Endodermal cell (in vitro differentiated cells): ENCODE measurements around the gene SYT1. TPM values are rescaled to one million over a fixed set of nuclear protein-coding genes. Genes with fewer than 3 reads are reported as not detected.

ENCODE experiments used
- DNase-seq: peaks from one replicate; pipeline ENCODE4 v3.0.0-alpha.2; 2017
- H3K27ac ChIP-seq: 2 replicates; pipeline ENCODE4 v1.5.1; 2013; ENCODE audit warnings: mild to moderate bottlenecking, low read depth, low read length, moderate library complexity
- H3K27me3 ChIP-seq: 2 replicates; pipeline ENCODE4 v1.6.1; 2013; ENCODE audit warnings: mild to moderate bottlenecking, low read length, moderate library complexity; ENCODE audit not compliant: insufficient read depth, control insufficient read depth, poor library complexity, severe bottlenecking
- H3K36me3 ChIP-seq: 2 replicates; pipeline ENCODE4 v1.7.0; 2013; ENCODE audit warnings: mild to moderate bottlenecking, low read length, moderate library complexity; ENCODE audit not compliant: control insufficient read depth, insufficient read depth
- H3K4me1 ChIP-seq: one replicate; pipeline ENCODE4 v1.7.0; 2013; ENCODE audit warnings: low read length; ENCODE audit not compliant: control insufficient read depth, insufficient read depth
- H3K4me3 ChIP-seq: 2 replicates; pipeline ENCODE4 v1.5.1; 2013; ENCODE audit warnings: mild to moderate bottlenecking, low read length, moderate library complexity
- H3K9ac ChIP-seq: 2 replicates; pipeline ENCODE4 v1.6.1; 2013; ENCODE audit warnings: mild to moderate bottlenecking, low read length, moderate library complexity; ENCODE audit not compliant: poor library complexity, severe bottlenecking; ENCODE audit errors: extremely low read depth
- H3K9me3 ChIP-seq: 2 replicates; pipeline ENCODE4 v1.6.1; 2013; ENCODE audit warnings: mild to moderate bottlenecking, low read length, moderate library complexity; ENCODE audit not compliant: control insufficient read depth
- H3K27ac Mint-ChIP-seq: 2 replicates; pipeline ENCODE4 v1.8.0; 2020; ENCODE audit warnings: mixed read lengths
- H3K27me3 Mint-ChIP-seq: 2 replicates; pipeline ENCODE4 v1.8.0; 2021; ENCODE audit warnings: mild to moderate bottlenecking, mixed read lengths; ENCODE audit not compliant: insufficient read depth
- H3K36me3 Mint-ChIP-seq: 2 replicates; pipeline ENCODE4 v1.8.0; 2020; ENCODE audit warnings: low read depth, mixed read lengths
- H3K4me1 Mint-ChIP-seq: 2 replicates; pipeline ENCODE4 v1.8.0; 2020; ENCODE audit warnings: mixed read lengths
- H3K4me3 Mint-ChIP-seq: 2 replicates; pipeline ENCODE4 v1.8.0; 2020; ENCODE audit warnings: mild to moderate bottlenecking, moderate library complexity, mixed read lengths
- H3K9me3 Mint-ChIP-seq: 2 replicates; pipeline ENCODE4 v1.8.0; 2020; ENCODE audit warnings: mild to moderate bottlenecking, mixed read lengths
- CTCF ChIP-seq: fragments of 200-600 bp; sonication (generic); conservative IDR thresholded peaks from 2 replicates; pipeline ENCODE4 v1.5.0; 2021; ENCODE audit warnings: antibody characterized with exemption, mild to moderate bottlenecking
- WGBS, 2 experiments: methylation state at CpG; one replicate each; pipeline versions ENCODE4 v1.1.5 to v1.1.7; 2013; ENCODE audit warnings: missing lambda C conversion rate in 2 of 2, mixed read lengths in 1 of 2; ENCODE audit not compliant: insufficient coverage in 1 of 2, insufficient read length in 1 of 2; 5-methylcytosine and 5-hydroxymethylcytosine counted together
- total RNA-seq, 2 donors: library from RNA; stranded (reverse); fragmentation: NEBNext Ultra II Directional in 1 of 2; extraction: Animal tissue kit (Norgen Biotek cat#: 25700) in 1 of 2; gene quantifications; 2 replicates in 1 of 2; 3 replicates in 1 of 2; pipeline ENCODE4 v1.2.1, GENCODE V29; 2021

Gene SYT1
- total RNA-seq, 2 donors from 2014 or later = 6.8 to 10.7 TPM

- Mint-ChIP-seq H3K9me3 (no peaks in the 10 kb centered on the region), H3K27me3 (no peaks in the 10 kb centered on the region), H3K4me1 (no peaks in the 10 kb centered on the region), H3K27ac (no peak overlapping the region), H3K36me3 (no peaks in the 10 kb centered on the region), H3K4me3 (no peak overlapping the region)
- no peaks in the 10 kb centered on the region for H3K36me3 ChIP-seq
- no peak overlapping the region for H3K4me3 ChIP-seq
- 89 to 92% methylated on average over 9 to 11 of the region's 11 CpGs for WGBS, 2 experiments
- TF ChIP-seq CTCF = no peak
- H3K4me1 ChIP-seq = no peaks in the 10 kb centered on the region
- no peak overlapping the region for H3K9ac ChIP-seq
- DNase-seq = no peak
- no peaks in the 10 kb centered on the region for H3K9me3 ChIP-seq
- H3K27ac ChIP-seq = no peak overlapping the region
- no peaks in the 10 kb centered on the region for H3K27me3 ChIP-seq
Observed at GRCh38 chr12:78951803-78952551, 87.4 kb downstream of the SYT1 start.

- DNase-seq = no peak
- H3K9me3 ChIP-seq = no peaks in the 10 kb centered on the region
- no peaks in the 10 kb centered on the region for H3K4me1 ChIP-seq
- Mint-ChIP-seq H3K9me3 (no peaks in the 10 kb centered on the region), H3K4me1 (no peaks in the 10 kb centered on the region), H3K27ac (no peak overlapping the region), H3K4me3 (no peak overlapping the region), H3K27me3 (no peaks in the 10 kb centered on the region), H3K36me3 (no peaks in the 10 kb centered on the region)
- no peak for TF ChIP-seq CTCF
- H3K27me3 ChIP-seq = no peaks in the 10 kb centered on the region
- no peaks in the 10 kb centered on the region for H3K36me3 ChIP-seq
- H3K4me3 ChIP-seq = no peak overlapping the region
- no peak overlapping the region for H3K9ac ChIP-seq
- no peak overlapping the region for H3K27ac ChIP-seq
- 100% methylated on average over 1 of the region's 1 CpG; no CpG with 5 or more reads in 1 of the 2 experiments for WGBS, 2 experiments
Observed at GRCh38 chr12:78952552-78952929, 88.0 kb downstream of the SYT1 start.

- no peaks in the 10 kb centered on the region for H3K4me1 ChIP-seq
- H3K27me3 ChIP-seq = no peaks in the 10 kb centered on the region
- no peak for TF ChIP-seq CTCF
- H3K27ac ChIP-seq = no peak overlapping the region
- H3K4me3 ChIP-seq = no peak overlapping the region
- Mint-ChIP-seq H3K27me3 (no peaks in the 10 kb centered on the region), H3K9me3 (no peaks in the 10 kb centered on the region), H3K4me3 (no peak overlapping the region), H3K4me1 (no peaks in the 10 kb centered on the region), H3K36me3 (no peaks in the 10 kb centered on the region), H3K27ac (no peak overlapping the region)
- no peak for DNase-seq
- H3K9ac ChIP-seq = no peak overlapping the region
- H3K36me3 ChIP-seq = no peaks in the 10 kb centered on the region
- H3K9me3 ChIP-seq = no peaks in the 10 kb centered on the region
- 100% methylated on average over 1 of the region's 3 CpGs; no CpG with 5 or more reads in 1 of the 2 experiments for WGBS, 2 experiments
Observed at GRCh38 chr12:78958941-78959340, 94.4 kb downstream of the SYT1 start.
